Activated CD4-positive, alpha-beta T cell treated with anti-CD3 and anti-CD28 coated beads, Interleukin-2, amount 50 U/mL, for 1 hour (primary cell): Measurements from ENCODE around the gene SDCCAG8.

Experiments used
- DNase-seq: peaks from one replicate; pipeline ENCODE4 v3.0.0-alpha.2; 2020

Gene SDCCAG8

GRCh38 chr1:243513726-243514491 lies 258.1 kb downstream of the SDCCAG8 start:
- no peak for DNase-seq

- no peak for DNase-seq
Measured at GRCh38 chr1:243514927-243515326, 259.1 kb downstream of the SDCCAG8 start.

GRCh38 chr1:243520831-243521230 lies 265.0 kb downstream of the SDCCAG8 start:
- no peak for DNase-seq

GRCh38 chr1:243523766-243524165 lies 267.9 kb downstream of the SDCCAG8 start:
- no peak for DNase-seq

- no peak for DNase-seq
Measured at GRCh38 chr1:243525085-243525487, 269.2 kb downstream of the SDCCAG8 start.

GRCh38 chr1:243526180-243526579 lies 270.3 kb downstream of the SDCCAG8 start:
- DNase-seq, result no peak

- DNase-seq, result no peak
Measured at GRCh38 chr1:243528459-243529121, 272.7 kb downstream of the SDCCAG8 start.

- DNase-seq, result no peak
Measured at GRCh38 chr1:243529512-243529911, 273.7 kb downstream of the SDCCAG8 start.

- DNase-seq, result no peak
Measured at GRCh38 chr1:243535014-243535413, 279.2 kb downstream of the SDCCAG8 start.

- DNase-seq, result no peak
Measured at GRCh38 chr1:243539636-243540035, 283.8 kb downstream of the SDCCAG8 start.

- no peak for DNase-seq
Measured at GRCh38 chr1:243542739-243543415, 287.0 kb downstream of the SDCCAG8 start.

- DNase-seq, result no peak
Measured at GRCh38 chr1:243543501-243543900, 287.7 kb downstream of the SDCCAG8 start.

- DNase-seq, result no peak
Measured at GRCh38 chr1:243546457-243546856, 290.6 kb downstream of the SDCCAG8 start.

- DNase-seq, result no peak
Measured at GRCh38 chr1:243547891-243548290, 292.1 kb downstream of the SDCCAG8 start.

GRCh38 chr1:243548516-243548915 lies 292.7 kb downstream of the SDCCAG8 start:
- DNase-seq, result no peak

GRCh38 chr1:243549108-243549507 lies 293.3 kb downstream of the SDCCAG8 start:
- DNase-seq, result no peak
